GM21825 (cell line): ENCODE data around the gene URGCP.
A peak's percentile ranks its signal among the peaks of the same experiment; 100 is the strongest.
"Not testable (repeated sequence)": the region's sequence is repeated elsewhere in the genome, so short reads cannot be mapped to it uniquely, and the experiment has no call there.

Experiments
- ATAC-seq: cut with Tn5 transposase; IDR thresholded peaks from one replicate; pipeline ENCODE4 v1.9.1; 2021; ENCODE audit warnings: mild to moderate bottlenecking, moderate library complexity; ENCODE audit not compliant: unreplicated experiment

URGCP gene

GRCh38 chr7:43915907-43916306 lies 9.5 kb upstream of the URGCP start:
- ATAC-seq: no peak

GRCh38 chr7:43914795-43915194 lies 8.4 kb upstream of the URGCP start:
- ATAC-seq: no peak

GRCh38 chr7:43905956-43906330 lies 453 bp downstream of the URGCP start:
- ATAC-seq: peak; percentile 39

GRCh38 chr7:43905209-43905946 lies 1.0 kb downstream of the URGCP start:
- ATAC-seq: no peak

GRCh38 chr7:43904533-43905208 lies 1.7 kb downstream of the URGCP start:
- no peak for ATAC-seq

GRCh38 chr7:43902542-43903054 lies 3.8 kb downstream of the URGCP start:
- ATAC-seq: no peak

- ATAC-seq: not testable (repeated sequence)
Observed at GRCh38 chr7:43898571-43898970, 7.8 kb downstream of the URGCP start.

- ATAC-seq: no peak
Observed at GRCh38 chr7:43895847-43896415, 10.5 kb downstream of the URGCP start.

GRCh38 chr7:43891069-43891955 lies 15.1 kb downstream of the URGCP start:
- ATAC-seq: no peak

GRCh38 chr7:43890468-43890867 lies 15.9 kb downstream of the URGCP start:
- no peak for ATAC-seq

GRCh38 chr7:43888993-43889945 lies 17.1 kb downstream of the URGCP start:
- no peak for ATAC-seq

GRCh38 chr7:43884617-43885016 lies 21.8 kb downstream of the URGCP start:
- ATAC-seq: no peak

- ATAC-seq: no peak
Observed at GRCh38 chr7:43884209-43884608, 22.2 kb downstream of the URGCP start.

- no peak for ATAC-seq
Observed at GRCh38 chr7:43880596-43880995, 25.8 kb downstream of the URGCP start.

GRCh38 chr7:43879477-43879876 lies 26.9 kb downstream of the URGCP start:
- ATAC-seq: no peak

- no peak for ATAC-seq
Observed at GRCh38 chr7:43878867-43879266, 27.5 kb downstream of the URGCP start.

- ATAC-seq: no peak
Observed at GRCh38 chr7:43877968-43878864, 28.2 kb downstream of the URGCP start.

GRCh38 chr7:43876976-43877745 lies 29.2 kb downstream of the URGCP start:
- ATAC-seq: no peak
